Right lobe of liver (tissue), 6 donors: ENCODE results near the gene OASL. TPM values are rescaled to one million over a fixed set of nuclear protein-coding genes. Genes with fewer than 3 reads are reported as not detected.
A peak's percentile ranks its signal among the peaks of the same experiment; 100 is the strongest.

Experiments
- ATAC-seq, 4 donors: fragments of 200-7000 bp; cut with Tn5 transposase; one replicate each; pipeline ENCODE4 v1.9.1; 2020; ENCODE audit warnings: mild to moderate bottlenecking in 4 of 4, moderate library complexity in 4 of 4
- DNase-seq, 3 donors: peaks; one replicate each; pipeline ENCODE4 v3.0.0-alpha.2; 2020
- H3K27ac ChIP-seq, 3 donors: fragments of 200-600 bp; one replicate each; pipeline ENCODE4 v1.8.0; 2022
- H3K27me3 ChIP-seq, 2 donors: fragments of 200-600 bp; one replicate each; pipeline ENCODE4 v1.8.0; 2022
- H3K36me3 ChIP-seq, 4 donors: fragments of 200-600 bp; sonication (generic) in 1 of 4; one replicate each; pipeline versions ENCODE4 v1.5.1 to v1.8.0; 2017 to 2022; ENCODE audit warnings: control low read depth in 1 of 4
- H3K4me1 ChIP-seq, 4 donors: fragments of 200-600 bp; sonication (generic) in 1 of 4; one replicate each; pipeline versions ENCODE4 v1.5.1 to v1.8.0; 2017 to 2022; ENCODE audit warnings: control low read depth in 1 of 4
- H3K4me3 ChIP-seq, 3 donors: fragments of 200-600 bp; one replicate each; pipeline ENCODE4 v1.8.0; 2022
- H3K9me3 ChIP-seq, 4 donors: fragments of 200-600 bp; sonication (generic) in 1 of 4; one replicate each; pipeline versions ENCODE4 v1.5.1 to v1.8.0; 2017 to 2022; ENCODE audit warnings: control low read depth in 1 of 4
- POLR2A ChIP-seq: fragments of 450-650 bp; IDR thresholded peaks from one replicate; pipeline ENCODE4 v1.6.1; 2017; ENCODE audit warnings: antibody characterized with exemption, mild to moderate bottlenecking
- WGBS: methylation state at CpG from one replicate; pipeline ENCODE4 v1.1.6; 2018; ENCODE audit warnings: low coverage, low lambda C conversion rate; ENCODE audit not compliant: insufficient coverage; ENCODE audit errors: missing lambda C conversion rate; 5-methylcytosine and 5-hydroxymethylcytosine counted together
- intact Hi-C, 2 donors: fragments of 100-400 bp; cut with DNase I; formaldehyde crosslinking; loops; one replicate each; pipeline versions ENCODE4 v1.11.2 to v1.14.1; 2022
- total RNA-seq, 6 experiments: library from RNA; depleted of rRNA in 2 of 6; stranded (reverse); fragments of >200 nt in 2 of 6; fragmentation: NEBNext Ultra II Directional in 3 of 6; extraction: Animal tissue kit (Norgen Biotek cat#: 25700) in 3 of 6; gene quantifications; one replicate each; pipeline versions ENCODE4 v1.1.0 to v1.2.4, GENCODE V29; 2016 to 2023
- TF ChIP-seq, protein P1 (sequence below), 4 donors: fragments of 200-600 bp in 3 of 4; fragments of 450-650 bp in 1 of 4; IDR thresholded peaks; one replicate each; pipeline versions ENCODE4 v1.5.1 to v1.8.0; 2016 to 2022; ENCODE audit warnings: antibody characterized with exemption in 4 of 4, mild to moderate bottlenecking in 2 of 4
- donor health status: DM: no; HTN: yes; CAD: no.
- donor health status: DM: no; HTN: no; CAD: no.
- donor health status: DM: no; HTN: no; CAD: no.
- donor health status: DM: no; HTN: yes; CAD: no.
- donor health status: DM: no; HTN: yes; CAD: no.

Gene OASL
- total RNA-seq, 6 experiments from 2014 or later, result 1.6 to 19.2 (median 4.1) TPM

DNA sequence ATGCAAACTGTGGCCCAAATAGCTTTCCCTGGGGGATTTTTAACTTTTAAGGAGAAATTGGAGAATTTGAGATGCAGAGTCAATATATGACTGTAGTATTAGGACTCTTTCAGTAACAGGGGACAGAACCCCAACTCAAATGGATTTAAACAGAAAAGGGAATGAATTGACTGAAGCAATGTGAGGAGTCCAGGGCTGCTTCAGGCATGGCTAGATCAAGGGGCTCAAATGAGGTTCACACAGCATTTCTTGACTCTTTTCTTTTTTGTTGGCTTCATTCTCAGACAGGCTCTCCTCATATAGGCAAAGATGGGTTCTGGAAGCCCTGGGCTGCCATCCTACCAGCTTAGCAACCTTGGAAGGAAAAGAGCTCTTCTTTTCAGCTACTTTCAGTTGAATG, 47.1 kb downstream of the OASL start:
- Histone ChIP-seq H3K36me3 (peaks cover 0 to 56% (median 17%) of the 10 kb centered on the region in 4 donors), H3K4me1 (no peaks in the 10 kb centered on the region), H3K4me3 (no peak overlapping the region), H3K27ac (no peak overlapping the region), H3K9me3 (no peaks in the 10 kb centered on the region), H3K27me3 (no peaks in the 10 kb centered on the region)
- TF ChIP-seq POLR2A, result no peak
- TF ChIP-seq, protein P1, sequence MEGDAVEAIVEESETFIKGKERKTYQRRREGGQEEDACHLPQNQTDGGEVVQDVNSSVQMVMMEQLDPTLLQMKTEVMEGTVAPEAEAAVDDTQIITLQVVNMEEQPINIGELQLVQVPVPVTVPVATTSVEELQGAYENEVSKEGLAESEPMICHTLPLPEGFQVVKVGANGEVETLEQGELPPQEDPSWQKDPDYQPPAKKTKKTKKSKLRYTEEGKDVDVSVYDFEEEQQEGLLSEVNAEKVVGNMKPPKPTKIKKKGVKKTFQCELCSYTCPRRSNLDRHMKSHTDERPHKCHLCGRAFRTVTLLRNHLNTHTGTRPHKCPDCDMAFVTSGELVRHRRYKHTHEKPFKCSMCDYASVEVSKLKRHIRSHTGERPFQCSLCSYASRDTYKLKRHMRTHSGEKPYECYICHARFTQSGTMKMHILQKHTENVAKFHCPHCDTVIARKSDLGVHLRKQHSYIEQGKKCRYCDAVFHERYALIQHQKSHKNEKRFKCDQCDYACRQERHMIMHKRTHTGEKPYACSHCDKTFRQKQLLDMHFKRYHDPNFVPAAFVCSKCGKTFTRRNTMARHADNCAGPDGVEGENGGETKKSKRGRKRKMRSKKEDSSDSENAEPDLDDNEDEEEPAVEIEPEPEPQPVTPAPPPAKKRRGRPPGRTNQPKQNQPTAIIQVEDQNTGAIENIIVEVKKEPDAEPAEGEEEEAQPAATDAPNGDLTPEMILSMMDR (IDR thresholded peaks at IDR 0.05), result no peak
- ATAC-seq (no peak), DNase-seq (no peak)
- intact Hi-C loops, result loop anchor here in 1 of 2 donors (10.0 kb wide), 1 partner anchor 347 kb away; the partner anchor contains the start of gene CABP1

DNA sequence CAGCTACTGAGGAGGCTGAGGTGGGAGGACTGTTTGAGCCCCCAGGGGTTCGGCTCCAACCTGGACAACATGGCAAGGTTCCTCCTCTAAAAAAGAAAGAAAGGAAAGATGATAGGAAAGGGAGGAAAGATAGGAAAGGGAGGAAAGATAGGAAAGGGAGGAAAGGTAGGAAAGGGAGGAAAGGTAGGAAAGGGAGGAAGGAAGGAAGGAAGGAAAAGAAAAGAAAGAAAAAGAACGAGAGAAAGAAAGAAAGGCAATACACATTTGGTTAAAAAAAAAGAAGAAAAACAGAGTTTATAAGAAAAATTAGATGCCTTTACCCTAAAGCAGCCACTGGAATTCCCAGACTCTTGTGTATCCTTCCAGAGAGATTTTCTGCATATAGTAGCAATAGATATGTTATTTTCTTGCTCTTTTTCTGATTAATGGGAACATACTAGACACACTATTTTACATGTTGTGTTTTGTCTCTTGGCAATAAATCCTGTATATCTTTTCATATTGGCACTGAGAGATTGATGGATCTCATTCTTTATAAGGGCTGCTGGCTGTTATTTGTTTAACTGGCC, 48.5 kb downstream of the OASL start:
- intact Hi-C loops, result loop anchor here in 1 of 2 donors (10.0 kb wide), 1 partner anchor 346 kb away; the partner anchor contains the start of gene CABP1
- Histone ChIP-seq H3K4me3 (no peak overlapping the region), H3K4me1 (peaks cover 0 to 6% (median 3%) of the 10 kb centered on the region in 4 donors), H3K27me3 (no peaks in the 10 kb centered on the region), H3K36me3 (peaks cover 0 to 42% (median 12%) of the 10 kb centered on the region in 4 donors), H3K9me3 (no peaks in the 10 kb centered on the region), H3K27ac (no peak overlapping the region)
- WGBS, result 64% methylated on average over 1 of the region's 2 CpGs
- ATAC-seq (no peak), DNase-seq (no peak)
- no peak for TF ChIP-seq POLR2A
- TF ChIP-seq, protein P1 (IDR thresholded peaks at IDR 0.05), result no peak

DNA sequence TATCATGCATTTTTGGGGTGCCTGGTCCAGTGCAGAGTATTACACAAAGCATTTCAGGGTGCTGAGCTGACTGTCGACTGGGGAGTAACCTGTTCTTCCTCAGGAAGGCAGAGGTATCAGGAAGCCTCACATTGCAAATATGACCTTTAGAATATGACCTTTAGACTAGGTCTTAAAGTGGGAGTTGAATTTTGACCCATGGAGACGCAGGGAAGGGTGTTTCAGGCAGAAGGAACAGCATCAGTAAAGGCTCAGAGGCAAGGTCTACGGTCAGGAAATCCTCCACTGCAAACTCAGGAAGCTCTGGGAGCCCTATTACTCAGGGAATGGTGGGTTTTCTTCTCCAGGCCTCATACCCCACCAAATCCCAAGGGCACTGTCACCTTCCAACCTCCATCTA, 49.4 kb downstream of the OASL start:
- no peak overlapping the region for H3K4me3 ChIP-seq
- 52% methylated on average over 3 of the region's 3 CpGs for WGBS
- H3K36me3 ChIP-seq, result peaks cover 0 to 37% (median 9%) of the 10 kb centered on the region in 4 donors
- peaks cover 0 to 15% (median 7%) of the 10 kb centered on the region in 4 donors for H3K4me1 ChIP-seq
- TF ChIP-seq POLR2A, result no peak
- TF ChIP-seq, protein P1 (IDR thresholded peaks at IDR 0.05), result no peak
- intact Hi-C loops, result loop anchor here in 1 of 2 donors (10.0 kb wide), 1 partner anchor 345 kb away; the partner anchor contains the start of gene CABP1
- no peaks in the 10 kb centered on the region for H3K27me3 ChIP-seq
- DNase-seq (no peak), ATAC-seq (no peak)
- H3K9me3 ChIP-seq, result no peaks in the 10 kb centered on the region
- no peak overlapping the region for H3K27ac ChIP-seq

DNA sequence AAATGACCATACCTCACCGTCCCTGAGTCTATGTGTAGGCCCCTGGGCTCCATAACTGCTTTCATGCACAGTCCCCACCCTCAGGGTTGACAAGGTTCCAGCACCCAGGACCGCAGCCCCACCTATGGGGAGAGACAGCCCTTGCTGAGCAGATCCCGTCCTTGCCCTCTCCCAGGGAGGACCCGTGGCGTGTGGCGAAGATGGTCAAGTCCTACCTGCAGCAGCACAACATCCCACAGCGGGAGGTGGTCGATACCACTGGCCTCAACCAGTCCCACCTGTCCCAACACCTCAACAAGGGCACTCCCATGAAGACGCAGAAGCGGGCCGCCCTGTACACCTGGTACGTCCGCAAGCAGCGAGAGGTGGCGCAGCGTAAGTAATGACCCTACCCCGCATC, 50.4 kb downstream of the OASL start:
- ATAC-seq, result no peak
- peaks cover 0 to 22% (median 10%) of the 10 kb centered on the region in 4 donors for H3K4me1 ChIP-seq
- peak in 1 of 3 donors; percentile 37 for DNase-seq
- no peak overlapping the region for H3K4me3 ChIP-seq
- no peaks in the 10 kb centered on the region for H3K27me3 ChIP-seq
- no peak overlapping the region for H3K27ac ChIP-seq
- intact Hi-C loops, result no loop called here
- H3K36me3 ChIP-seq, result peaks cover 0 to 27% (median 4%) of the 10 kb centered on the region in 4 donors
- 91% methylated on average over 10 of the region's 17 CpGs for WGBS
- no peak for TF ChIP-seq POLR2A
- TF ChIP-seq, protein P1 (IDR thresholded peaks at IDR 0.05), result no peak
- H3K9me3 ChIP-seq, result no peaks in the 10 kb centered on the region
